Right lobe of liver (tissue), 6 donors: ENCODE measurements around the gene SYNM. TPM values are rescaled to one million over a fixed set of nuclear protein-coding genes. Genes with fewer than 3 reads are reported as not detected.

Source experiments
- ATAC-seq, 4 donors: fragments of 200-7000 bp; cut with Tn5 transposase; one replicate each; pipeline ENCODE4 v1.9.1; 2020; ENCODE audit warnings: mild to moderate bottlenecking in 4 of 4, moderate library complexity in 4 of 4
- DNase-seq, 3 donors: peaks; one replicate each; pipeline ENCODE4 v3.0.0-alpha.2; 2020
- H3K27ac ChIP-seq, 3 donors: fragments of 200-600 bp; one replicate each; pipeline ENCODE4 v1.8.0; 2022
- H3K27me3 ChIP-seq, 2 donors: fragments of 200-600 bp; one replicate each; pipeline ENCODE4 v1.8.0; 2022
- H3K36me3 ChIP-seq, 4 donors: fragments of 200-600 bp; sonication (generic) in 1 of 4; one replicate each; pipeline versions ENCODE4 v1.5.1 to v1.8.0; 2017 to 2022; ENCODE audit warnings: control low read depth in 1 of 4
- H3K4me1 ChIP-seq, 4 donors: fragments of 200-600 bp; sonication (generic) in 1 of 4; one replicate each; pipeline versions ENCODE4 v1.5.1 to v1.8.0; 2017 to 2022; ENCODE audit warnings: control low read depth in 1 of 4
- H3K4me3 ChIP-seq, 3 donors: fragments of 200-600 bp; one replicate each; pipeline ENCODE4 v1.8.0; 2022
- H3K9me3 ChIP-seq, 4 donors: fragments of 200-600 bp; sonication (generic) in 1 of 4; one replicate each; pipeline versions ENCODE4 v1.5.1 to v1.8.0; 2017 to 2022; ENCODE audit warnings: control low read depth in 1 of 4
- POLR2A ChIP-seq: fragments of 450-650 bp; IDR thresholded peaks from one replicate; pipeline ENCODE4 v1.6.1; 2017; ENCODE audit warnings: antibody characterized with exemption, mild to moderate bottlenecking
- WGBS: methylation state at CpG from one replicate; pipeline ENCODE4 v1.1.6; 2018; ENCODE audit warnings: low coverage, low lambda C conversion rate; ENCODE audit not compliant: insufficient coverage; ENCODE audit errors: missing lambda C conversion rate; 5-methylcytosine and 5-hydroxymethylcytosine counted together
- intact Hi-C, 2 donors: fragments of 100-400 bp; cut with DNase I; formaldehyde crosslinking; loops; one replicate each; pipeline versions ENCODE4 v1.11.2 to v1.14.1; 2022
- total RNA-seq, 6 experiments: library from RNA; depleted of rRNA in 2 of 6; stranded (reverse); fragments of >200 nt in 2 of 6; fragmentation: NEBNext Ultra II Directional in 3 of 6; extraction: Animal tissue kit (Norgen Biotek cat#: 25700) in 3 of 6; gene quantifications; one replicate each; pipeline versions ENCODE4 v1.1.0 to v1.2.4, GENCODE V29; 2016 to 2023
- TF ChIP-seq, protein P1 (sequence below), 4 donors: fragments of 200-600 bp in 3 of 4; fragments of 450-650 bp in 1 of 4; IDR thresholded peaks; one replicate each; pipeline versions ENCODE4 v1.5.1 to v1.8.0; 2016 to 2022; ENCODE audit warnings: antibody characterized with exemption in 4 of 4, mild to moderate bottlenecking in 2 of 4
- donor health status: DM: no; HTN: yes; CAD: no.
- donor health status: DM: no; HTN: no; CAD: no.
- donor health status: DM: no; HTN: no; CAD: no.
- donor health status: DM: no; HTN: yes; CAD: no.
- donor health status: DM: no; HTN: yes; CAD: no.

Gene SYNM
- total RNA-seq, 6 experiments from 2014 or later: 1.6 to 3.5 (median 2.9) TPM

DNA sequence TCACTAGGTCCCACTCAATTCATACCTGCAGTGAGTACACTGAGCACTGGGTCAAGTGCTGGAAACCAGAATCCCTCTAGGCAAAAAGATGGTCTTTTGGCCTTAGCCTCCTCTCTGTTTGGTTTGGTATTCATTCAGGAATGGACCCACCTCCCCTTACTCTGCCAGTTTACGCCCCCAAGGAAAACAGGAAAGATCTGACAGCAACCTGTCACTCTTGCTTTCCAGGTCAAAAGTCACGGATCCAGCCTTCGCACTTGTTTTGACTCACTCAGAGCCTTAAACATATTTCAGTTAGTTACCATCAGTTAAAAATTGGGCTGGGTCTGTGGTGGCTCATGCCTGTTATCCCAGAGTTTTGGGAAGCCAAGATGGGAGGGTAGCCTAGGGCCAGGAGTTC lies 68.1 kb downstream of the SYNM start:
- no peak for TF ChIP-seq POLR2A
- TF ChIP-seq, protein P1, sequence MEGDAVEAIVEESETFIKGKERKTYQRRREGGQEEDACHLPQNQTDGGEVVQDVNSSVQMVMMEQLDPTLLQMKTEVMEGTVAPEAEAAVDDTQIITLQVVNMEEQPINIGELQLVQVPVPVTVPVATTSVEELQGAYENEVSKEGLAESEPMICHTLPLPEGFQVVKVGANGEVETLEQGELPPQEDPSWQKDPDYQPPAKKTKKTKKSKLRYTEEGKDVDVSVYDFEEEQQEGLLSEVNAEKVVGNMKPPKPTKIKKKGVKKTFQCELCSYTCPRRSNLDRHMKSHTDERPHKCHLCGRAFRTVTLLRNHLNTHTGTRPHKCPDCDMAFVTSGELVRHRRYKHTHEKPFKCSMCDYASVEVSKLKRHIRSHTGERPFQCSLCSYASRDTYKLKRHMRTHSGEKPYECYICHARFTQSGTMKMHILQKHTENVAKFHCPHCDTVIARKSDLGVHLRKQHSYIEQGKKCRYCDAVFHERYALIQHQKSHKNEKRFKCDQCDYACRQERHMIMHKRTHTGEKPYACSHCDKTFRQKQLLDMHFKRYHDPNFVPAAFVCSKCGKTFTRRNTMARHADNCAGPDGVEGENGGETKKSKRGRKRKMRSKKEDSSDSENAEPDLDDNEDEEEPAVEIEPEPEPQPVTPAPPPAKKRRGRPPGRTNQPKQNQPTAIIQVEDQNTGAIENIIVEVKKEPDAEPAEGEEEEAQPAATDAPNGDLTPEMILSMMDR (IDR thresholded peaks at IDR 0.05): no peak
- Histone ChIP-seq H3K9me3 (no peaks in the 10 kb centered on the region), H3K36me3 (peaks cover 0 to 24% (median under 1%) of the 10 kb centered on the region in 4 donors), H3K4me1 (no peaks in the 10 kb centered on the region), H3K27ac (no peak overlapping the region), H3K27me3 (no peaks in the 10 kb centered on the region), H3K4me3 (no peak overlapping the region)
- DNase-seq (no peak), ATAC-seq (no peak)
- intact Hi-C loops: no loop called here
- 85% methylated on average over 3 of the region's 3 CpGs for WGBS

- intact Hi-C loops: no loop called here
- Histone ChIP-seq H3K4me1 (no peaks in the 10 kb centered on the region), H3K4me3 (no peak overlapping the region), H3K27me3 (no peaks in the 10 kb centered on the region), H3K27ac (no peak overlapping the region), H3K36me3 (peaks cover 0 to 24% (median under 1%) of the 10 kb centered on the region in 4 donors), H3K9me3 (no peaks in the 10 kb centered on the region)
- TF ChIP-seq, protein P1 (IDR thresholded peaks at IDR 0.05): no peak
- no peak for TF ChIP-seq POLR2A
- DNase-seq (no peak), ATAC-seq (no peak)
- WGBS: 71% methylated on average over 11 of the region's 15 CpGs
Measured at GRCh38 chr15:99174567-99175395, 69.9 kb downstream of the SYNM start.

- Histone ChIP-seq H3K4me1 (no peaks in the 10 kb centered on the region), H3K36me3 (peaks cover 0 to 17% (median under 1%) of the 10 kb centered on the region in 4 donors), H3K9me3 (no peaks in the 10 kb centered on the region), H3K27ac (no peak overlapping the region), H3K4me3 (no peak overlapping the region), H3K27me3 (no peaks in the 10 kb centered on the region)
- WGBS: 100% methylated on average over 2 of the region's 2 CpGs
- TF ChIP-seq, protein P1 (IDR thresholded peaks at IDR 0.05): no peak
- no peak for TF ChIP-seq POLR2A
- intact Hi-C loops: no loop called here
- no peak for DNase-seq
- ATAC-seq: no peak
Measured at GRCh38 chr15:99176757-99177156, 71.9 kb downstream of the SYNM start.

DNA sequence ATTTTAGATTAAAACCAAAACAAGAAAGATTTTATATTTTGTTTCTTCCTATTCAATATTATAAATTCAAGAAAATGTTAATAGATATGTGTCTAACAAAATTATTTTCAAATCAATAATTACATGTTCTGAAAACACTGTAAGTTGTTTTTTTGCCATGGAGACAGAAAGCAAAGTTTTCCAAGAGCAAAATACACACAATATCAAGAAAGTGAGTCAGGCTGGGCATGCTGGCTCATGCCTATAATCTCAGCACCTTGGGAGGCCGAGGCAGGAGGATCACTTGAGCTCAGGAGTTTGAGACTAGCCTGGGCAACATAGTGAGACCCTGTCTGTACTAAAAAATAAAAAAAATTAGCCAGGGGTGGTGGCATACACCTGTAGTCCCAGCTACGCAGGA lies 72.8 kb downstream of the SYNM start:
- no peak for DNase-seq
- Histone ChIP-seq H3K4me1 (no peaks in the 10 kb centered on the region), H3K9me3 (no peaks in the 10 kb centered on the region), H3K27me3 (no peaks in the 10 kb centered on the region), H3K4me3 (no peak overlapping the region), H3K36me3 (peaks cover 0 to 12% (median 0%) of the 10 kb centered on the region in 4 donors), H3K27ac (no peak overlapping the region)
- intact Hi-C loops: no loop called here
- WGBS: 100% methylated on average over 2 of the region's 2 CpGs
- TF ChIP-seq, protein P1 (IDR thresholded peaks at IDR 0.05): no peak
- TF ChIP-seq POLR2A: no peak
- no peak for ATAC-seq
